ENCODE measurements around the gene UNC93B1. TPM values are rescaled to one million over a fixed set of nuclear protein-coding genes. Genes with fewer than 3 reads are reported as not detected.
A peak's percentile ranks its signal among the peaks of the same experiment; 100 is the strongest.

Gene UNC93B1
- total and polyA plus RNA-seq, 11 donors = 5.0 to 34.2 (median 6.9) TPM

DNA sequence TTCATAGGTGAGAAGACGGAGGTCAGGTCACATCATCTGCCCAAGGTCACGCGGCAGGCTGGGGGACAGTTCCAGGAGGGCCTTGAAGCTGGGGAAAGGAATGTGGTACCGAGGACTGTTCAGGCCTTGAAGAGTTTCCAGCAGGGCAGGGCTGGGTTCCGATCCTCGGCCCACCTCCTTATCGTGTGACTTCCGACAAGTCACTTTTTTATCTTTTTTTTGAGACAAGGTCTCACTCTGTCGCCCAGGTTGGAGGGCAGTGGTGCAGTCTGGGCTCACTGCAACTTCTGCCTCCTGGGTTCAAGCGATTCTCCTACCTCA, 27.2 kb upstream of the UNC93B1 start:
- TF ChIP-seq, protein P1, sequence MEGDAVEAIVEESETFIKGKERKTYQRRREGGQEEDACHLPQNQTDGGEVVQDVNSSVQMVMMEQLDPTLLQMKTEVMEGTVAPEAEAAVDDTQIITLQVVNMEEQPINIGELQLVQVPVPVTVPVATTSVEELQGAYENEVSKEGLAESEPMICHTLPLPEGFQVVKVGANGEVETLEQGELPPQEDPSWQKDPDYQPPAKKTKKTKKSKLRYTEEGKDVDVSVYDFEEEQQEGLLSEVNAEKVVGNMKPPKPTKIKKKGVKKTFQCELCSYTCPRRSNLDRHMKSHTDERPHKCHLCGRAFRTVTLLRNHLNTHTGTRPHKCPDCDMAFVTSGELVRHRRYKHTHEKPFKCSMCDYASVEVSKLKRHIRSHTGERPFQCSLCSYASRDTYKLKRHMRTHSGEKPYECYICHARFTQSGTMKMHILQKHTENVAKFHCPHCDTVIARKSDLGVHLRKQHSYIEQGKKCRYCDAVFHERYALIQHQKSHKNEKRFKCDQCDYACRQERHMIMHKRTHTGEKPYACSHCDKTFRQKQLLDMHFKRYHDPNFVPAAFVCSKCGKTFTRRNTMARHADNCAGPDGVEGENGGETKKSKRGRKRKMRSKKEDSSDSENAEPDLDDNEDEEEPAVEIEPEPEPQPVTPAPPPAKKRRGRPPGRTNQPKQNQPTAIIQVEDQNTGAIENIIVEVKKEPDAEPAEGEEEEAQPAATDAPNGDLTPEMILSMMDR (IDR thresholded peaks at IDR 0.05) = no peak
- no peak for TF ChIP-seq POLR2A (IDR thresholded peaks at IDR 0.05)
- H3K27me3 ChIP-seq = no peaks in the 10 kb centered on the region
- 8 to 12% (median 10%) methylated on average over 10 of the region's 10 CpGs for WGBS, 4 donors
- no peak for DNase-seq
- H3K4me3 ChIP-seq = peak overlapping the region; percentile 63 to 94 (median 85)
- H3K36me3 ChIP-seq = peaks cover 0 to 35% (median 16%) of the 10 kb centered on the region in 9 donors
- H3K4me1 ChIP-seq = peaks cover 0 to 51% (median 32%) of the 10 kb centered on the region in 12 donors
- peak in 1 of 4 donors; percentile 3 for ATAC-seq
- H3K9me3 ChIP-seq = no peaks in the 10 kb centered on the region
- intact Hi-C loops (cut with DNase I) = loop anchor here in 3 of 10 donors (10.0 kb wide), 3 partner anchors 94 to 184 kb away; partner anchors contain the start of genes CHKA (in 2 of the 3) and KMT5B (in 1 of the 3)
- H3K27ac ChIP-seq = peak overlapping the region; percentile 85 to 98 (median 93)

DNA sequence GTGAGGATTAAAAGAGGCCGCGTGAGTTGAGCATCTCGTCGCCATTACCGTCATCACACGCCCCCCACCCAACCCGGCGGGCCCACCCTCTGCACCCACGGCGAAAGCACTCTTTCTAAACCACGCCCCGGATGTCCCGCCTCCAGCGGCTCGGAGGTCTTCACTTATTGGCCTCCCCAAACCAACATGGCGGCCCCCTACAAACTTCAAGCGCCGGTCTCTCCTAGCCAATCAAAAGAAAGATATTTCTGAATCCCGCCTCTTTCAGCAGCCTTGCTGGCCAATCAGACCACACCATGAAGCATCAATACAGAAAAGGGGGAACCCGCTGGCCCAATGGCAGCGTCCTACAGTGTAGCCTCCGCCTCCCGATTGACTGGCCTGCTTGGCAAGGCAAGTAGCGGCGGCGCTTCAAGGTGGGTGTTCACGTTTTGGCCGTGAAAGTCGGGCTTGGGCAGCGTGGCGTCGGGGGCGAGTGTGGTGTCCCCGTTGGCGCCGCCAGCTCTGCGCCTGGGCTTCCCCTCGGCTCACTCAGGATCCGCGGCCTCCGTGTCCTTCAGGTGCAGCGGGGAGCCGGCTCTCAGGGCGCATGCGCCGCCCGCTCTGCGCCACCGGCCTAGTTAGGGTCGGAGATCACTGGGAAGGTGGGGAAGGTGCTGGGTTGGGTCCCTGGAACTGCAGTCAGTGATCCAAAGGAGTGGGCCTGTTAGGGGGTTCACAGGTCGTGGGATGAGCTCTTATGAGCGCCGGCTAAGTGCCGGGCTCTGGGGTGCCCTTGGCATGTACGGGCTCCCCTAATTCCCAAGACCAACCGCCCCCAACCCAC, 26.6 kb upstream of the UNC93B1 start, which contains the start of gene NDUFS8:
Gene NDUFS8 (plus strand): TSS at position 364 of the 826 bp plus-strand sequence. CDS start 1,471 bp downstream, outside the sequence.
- intact Hi-C loops (cut with DNase I) = loop anchor here in 3 of 10 donors (10.0 kb wide), 3 partner anchors 94 to 184 kb away; partner anchors contain the start of genes CHKA (in 2 of the 3) and KMT5B (in 1 of the 3)
- 0 to 1% (median 0%) methylated on average over 39 to 56 of the region's 56 CpGs for WGBS, 4 donors
- Histone ChIP-seq H3K4me1 (peaks cover 0 to 46% (median 30%) of the 10 kb centered on the region in 12 donors), H3K9me3 (no peaks in the 10 kb centered on the region), H3K36me3 (peaks cover 0 to 33% (median 16%) of the 10 kb centered on the region in 9 donors), H3K4me3 (peak within 1 kb of the TSS; percentile 63 to 94 (median 85)), H3K27ac (peak within 1 kb of the TSS; percentile 85 to 98 (median 93)), H3K27me3 (no peaks in the 10 kb centered on the region)
- peak; percentile 90 to 96 (median 94) for ATAC-seq
- TF ChIP-seq, protein P1 (IDR thresholded peaks at IDR 0.05) = no peak
- TF ChIP-seq POLR2A (IDR thresholded peaks at IDR 0.05) = peak in 1 of 2 donors; percentile 71
- peak; percentile 95 to 98 (median 97) for DNase-seq

DNA sequence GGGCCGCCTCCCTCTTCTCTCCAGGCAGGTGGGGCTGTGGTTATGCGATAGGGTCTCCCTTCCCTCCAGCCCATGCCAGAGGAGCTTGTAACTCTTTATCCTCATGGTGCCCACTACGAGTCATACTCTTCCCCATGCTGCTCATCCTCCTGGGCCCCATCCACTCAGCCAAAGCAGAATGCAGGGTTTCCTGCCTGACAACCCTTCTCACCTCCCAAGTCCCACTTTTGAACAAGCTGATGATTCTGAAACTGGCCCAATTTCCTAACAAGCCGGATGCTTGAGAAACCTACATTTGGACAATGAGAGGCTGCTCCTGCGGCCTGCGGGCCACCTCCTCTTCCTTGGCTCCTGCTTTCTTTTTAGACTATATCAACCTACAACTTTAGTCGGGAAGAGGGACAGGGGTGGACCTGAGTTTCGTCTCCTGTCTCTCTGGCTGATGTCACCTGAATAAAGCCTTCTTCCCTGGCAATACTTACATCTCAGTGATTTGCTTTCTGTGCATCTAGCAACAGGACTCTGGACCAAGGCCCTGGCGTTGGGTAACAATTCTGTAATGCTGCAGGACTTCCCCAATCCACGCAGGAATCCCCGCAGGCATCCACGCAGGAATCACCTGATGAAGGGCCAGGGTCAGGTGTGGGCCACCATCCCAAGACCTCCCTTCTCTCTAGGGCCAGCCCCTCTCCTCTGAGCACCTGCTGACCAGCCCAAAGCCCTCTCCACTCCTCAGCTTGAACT, 25.1 kb upstream of the UNC93B1 start:
- WGBS, 4 donors = 86 to 88% (median 87%) methylated on average over 12 of the region's 12 CpGs

More for the DNA sequence above, 25.1 kb upstream of the UNC93B1 start:
- Histone ChIP-seq H3K9me3 (peaks cover 0 to 8% (median 0%) of the 10 kb centered on the region in 12 donors), H3K4me1 (peaks cover 0 to 40% (median 30%) of the 10 kb centered on the region in 12 donors), H3K4me3 (no peak overlapping the region), H3K36me3 (peaks cover 0 to 19% (median 5%) of the 10 kb centered on the region in 9 donors), H3K27me3 (no peaks in the 10 kb centered on the region), H3K27ac (no peak overlapping the region)
- DNase-seq (no peak), ATAC-seq (no peak)
- intact Hi-C loops (cut with DNase I) = no loop called here
- no peak for TF ChIP-seq POLR2A (IDR thresholded peaks at IDR 0.05)
- TF ChIP-seq, protein P1 (IDR thresholded peaks at IDR 0.05) = no peak
